BLaER1 (cell line): Measurements from ENCODE around the gene PFDN2.

ENCODE experiments used
- H3K27ac ChIP-seq: shearing (Covaris generic); formaldehyde crosslinking; 2 replicates; pipeline ENCODE4 v1.8.1; 2022
- H3K27me3 ChIP-seq: shearing (Covaris generic); formaldehyde crosslinking; 2 replicates; pipeline ENCODE4 v1.8.1; 2022
- H3K36me3 ChIP-seq: shearing (Covaris generic); formaldehyde crosslinking; 2 replicates; pipeline ENCODE4 v1.8.1; 2022
- H3K4me1 ChIP-seq: shearing (Covaris generic); formaldehyde crosslinking; 2 replicates; pipeline ENCODE4 v1.8.1; 2022
- H3K4me2 ChIP-seq: shearing (Covaris generic); formaldehyde crosslinking; 2 replicates; pipeline ENCODE4 v1.8.1; 2022
- H3K4me3 ChIP-seq: shearing (Covaris generic); formaldehyde crosslinking; 2 replicates; pipeline ENCODE4 v1.8.1; 2022
- H3K9ac ChIP-seq: shearing (Covaris generic); formaldehyde crosslinking; 2 replicates; pipeline ENCODE4 v1.8.1; 2022
- H3K9me3 ChIP-seq: shearing (Covaris generic); formaldehyde crosslinking; 2 replicates; pipeline ENCODE4 v1.8.1; 2022
- H4K20me1 ChIP-seq: shearing (Covaris generic); formaldehyde crosslinking; 2 replicates; pipeline ENCODE4 v1.8.1; 2022
- Cebpa-rat ChIP-seq: shearing (Covaris generic); IDR thresholded peaks from 2 replicates; pipeline ENCODE4 v1.8.1; 2022

PFDN2 gene

DNA sequence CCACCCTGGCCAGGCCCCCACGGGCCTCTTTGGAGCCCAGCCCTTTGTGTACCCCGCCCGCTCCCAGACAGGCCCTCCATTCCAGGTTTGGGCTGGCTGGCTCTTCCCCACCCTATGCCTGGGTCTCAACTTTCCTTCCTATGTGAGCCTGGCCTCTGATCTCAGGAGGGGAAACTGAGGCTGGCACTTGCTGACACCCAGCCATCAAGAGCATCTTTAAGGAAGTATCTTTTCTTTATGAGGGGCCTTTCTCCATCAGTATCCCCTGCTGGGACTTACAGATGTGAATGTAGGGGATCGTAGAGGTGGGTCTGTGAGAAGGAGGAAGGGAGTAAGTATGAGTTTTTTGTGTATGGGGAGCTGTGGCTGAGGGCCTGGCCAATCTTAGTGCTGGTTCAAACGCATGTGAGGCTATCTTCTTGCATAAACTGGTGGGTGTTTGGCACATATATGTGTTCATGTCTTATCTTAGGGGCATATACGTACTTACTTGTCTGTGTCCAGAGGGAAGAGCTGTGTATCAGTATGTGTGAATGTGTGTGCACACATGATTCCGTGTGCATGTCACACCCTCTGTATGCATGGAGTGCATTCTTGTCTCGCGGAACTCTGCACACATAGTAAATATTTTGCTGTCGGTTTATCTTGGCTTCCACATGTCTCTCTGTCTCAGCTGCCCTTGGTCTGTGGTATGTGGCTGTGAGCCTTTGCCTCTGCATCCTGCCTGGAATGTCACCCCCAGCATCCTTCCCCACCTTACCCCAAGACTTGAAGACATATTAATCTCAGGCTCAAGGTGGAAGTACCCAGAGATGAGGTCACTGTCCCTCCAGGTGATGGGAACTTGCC is 33.9 kb downstream of the PFDN2 start:
- no peaks in the 10 kb centered on the region for H3K4me1 ChIP-seq
- H3K9ac ChIP-seq = no peak overlapping the region
- no peak overlapping the region for H3K4me3 ChIP-seq
- no peak overlapping the region for H3K4me2 ChIP-seq
- H4K20me1 ChIP-seq = no peaks in the 10 kb centered on the region
- H3K27ac ChIP-seq = no peak overlapping the region
- no peaks in the 10 kb centered on the region for H3K27me3 ChIP-seq
- no peaks in the 10 kb centered on the region for H3K9me3 ChIP-seq
- TF ChIP-seq Cebpa-rat = no peak
- no peaks in the 10 kb centered on the region for H3K36me3 ChIP-seq

DNA sequence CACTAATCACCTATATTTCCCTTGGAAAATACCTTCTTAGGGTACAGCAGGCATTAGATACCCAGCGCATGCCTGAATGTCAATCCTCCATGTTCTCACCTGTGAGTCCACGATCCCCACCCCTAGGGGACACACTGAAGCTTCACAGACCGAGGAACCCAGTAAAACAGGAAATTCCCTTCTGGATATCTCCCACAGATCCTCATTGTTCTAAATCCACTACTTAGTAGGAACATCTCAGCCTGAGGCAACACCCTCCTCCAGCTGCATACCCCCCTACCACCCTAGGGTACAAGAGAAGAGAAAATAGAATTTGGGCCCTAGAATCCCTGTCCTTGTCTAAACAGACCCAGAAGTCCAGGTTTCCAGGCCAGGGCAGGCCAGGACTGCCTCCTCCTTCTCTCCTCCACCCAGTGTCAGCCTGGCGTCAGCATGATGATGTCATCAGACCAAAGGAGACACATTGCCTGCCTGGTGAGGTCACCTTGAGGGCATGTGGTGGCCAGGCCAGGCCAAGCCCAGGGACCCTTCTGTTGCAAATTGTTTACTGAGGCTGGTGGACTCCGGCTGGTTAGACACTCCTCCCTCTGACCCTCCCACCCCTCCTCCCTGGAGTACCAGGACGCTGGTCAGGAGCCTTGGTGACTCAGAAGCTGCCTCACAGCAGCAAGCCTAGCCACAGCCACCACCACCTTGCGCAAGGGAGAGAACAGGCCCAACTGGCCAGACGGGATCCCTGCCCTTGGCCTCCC is 34.7 kb downstream of the PFDN2 start:
- H3K36me3 ChIP-seq = no peaks in the 10 kb centered on the region
- no peak overlapping the region for H3K4me3 ChIP-seq
- no peak overlapping the region for H3K9ac ChIP-seq
- H3K4me1 ChIP-seq = no peaks in the 10 kb centered on the region
- no peaks in the 10 kb centered on the region for H3K27me3 ChIP-seq
- no peak overlapping the region for H3K27ac ChIP-seq
- no peak overlapping the region for H3K4me2 ChIP-seq
- TF ChIP-seq Cebpa-rat = no peak
- H4K20me1 ChIP-seq = no peaks in the 10 kb centered on the region
- no peaks in the 10 kb centered on the region for H3K9me3 ChIP-seq

DNA sequence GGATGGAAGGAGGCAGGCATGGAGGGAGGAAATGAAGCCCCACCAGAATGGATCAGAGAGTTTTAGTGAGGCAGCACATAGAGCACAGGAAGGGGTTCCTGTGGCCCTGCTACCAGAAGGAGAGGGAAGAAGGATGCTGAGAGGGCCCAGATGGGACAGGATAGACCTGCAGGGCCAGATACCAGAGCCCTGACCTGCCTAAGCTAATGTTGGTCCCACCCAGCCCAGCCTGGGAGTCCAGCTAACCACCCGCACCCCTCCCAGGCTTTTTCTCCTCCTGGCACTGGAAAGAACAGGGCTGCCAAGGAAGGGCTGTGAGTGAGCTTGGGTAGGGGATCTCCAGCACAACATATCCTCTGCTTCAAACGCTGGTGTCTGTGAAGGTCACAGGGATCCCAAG is 35.4 kb downstream of the PFDN2 start:
- no peak overlapping the region for H3K27ac ChIP-seq
- no peaks in the 10 kb centered on the region for H3K4me1 ChIP-seq
- no peaks in the 10 kb centered on the region for H3K9me3 ChIP-seq
- H3K4me2 ChIP-seq = no peak overlapping the region
- H3K27me3 ChIP-seq = no peaks in the 10 kb centered on the region
- no peak overlapping the region for H3K4me3 ChIP-seq
- no peaks in the 10 kb centered on the region for H4K20me1 ChIP-seq
- no peaks in the 10 kb centered on the region for H3K36me3 ChIP-seq
- no peak for TF ChIP-seq Cebpa-rat
- H3K9ac ChIP-seq = no peak overlapping the region

DNA sequence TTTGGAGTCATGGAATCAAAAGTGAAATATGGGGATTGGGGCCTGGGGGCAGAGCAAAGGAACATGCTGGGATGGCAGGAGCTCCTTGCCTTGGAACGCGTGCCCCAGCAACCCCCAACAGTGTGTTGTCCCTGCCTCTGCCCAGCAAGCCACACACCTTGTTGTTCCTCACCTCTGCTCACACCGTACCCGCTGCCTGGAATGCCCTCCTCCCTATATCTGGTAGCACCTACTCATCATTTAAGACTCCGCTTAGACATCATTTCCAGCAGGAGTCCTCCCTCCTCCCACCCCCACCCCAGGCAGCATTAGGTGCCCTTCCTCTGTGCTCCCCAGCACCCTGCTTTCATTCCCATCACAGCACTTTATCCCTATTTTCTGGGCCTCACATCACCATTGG is 36.3 kb downstream of the PFDN2 start:
- Histone ChIP-seq H3K4me2 (no peak overlapping the region), H3K4me3 (no peak overlapping the region), H3K4me1 (no peaks in the 10 kb centered on the region), H3K9me3 (no peaks in the 10 kb centered on the region), H3K36me3 (no peaks in the 10 kb centered on the region), H3K27me3 (no peaks in the 10 kb centered on the region), H3K27ac (no peak overlapping the region), H4K20me1 (no peaks in the 10 kb centered on the region), H3K9ac (no peak overlapping the region)
- no peak for TF ChIP-seq Cebpa-rat

DNA sequence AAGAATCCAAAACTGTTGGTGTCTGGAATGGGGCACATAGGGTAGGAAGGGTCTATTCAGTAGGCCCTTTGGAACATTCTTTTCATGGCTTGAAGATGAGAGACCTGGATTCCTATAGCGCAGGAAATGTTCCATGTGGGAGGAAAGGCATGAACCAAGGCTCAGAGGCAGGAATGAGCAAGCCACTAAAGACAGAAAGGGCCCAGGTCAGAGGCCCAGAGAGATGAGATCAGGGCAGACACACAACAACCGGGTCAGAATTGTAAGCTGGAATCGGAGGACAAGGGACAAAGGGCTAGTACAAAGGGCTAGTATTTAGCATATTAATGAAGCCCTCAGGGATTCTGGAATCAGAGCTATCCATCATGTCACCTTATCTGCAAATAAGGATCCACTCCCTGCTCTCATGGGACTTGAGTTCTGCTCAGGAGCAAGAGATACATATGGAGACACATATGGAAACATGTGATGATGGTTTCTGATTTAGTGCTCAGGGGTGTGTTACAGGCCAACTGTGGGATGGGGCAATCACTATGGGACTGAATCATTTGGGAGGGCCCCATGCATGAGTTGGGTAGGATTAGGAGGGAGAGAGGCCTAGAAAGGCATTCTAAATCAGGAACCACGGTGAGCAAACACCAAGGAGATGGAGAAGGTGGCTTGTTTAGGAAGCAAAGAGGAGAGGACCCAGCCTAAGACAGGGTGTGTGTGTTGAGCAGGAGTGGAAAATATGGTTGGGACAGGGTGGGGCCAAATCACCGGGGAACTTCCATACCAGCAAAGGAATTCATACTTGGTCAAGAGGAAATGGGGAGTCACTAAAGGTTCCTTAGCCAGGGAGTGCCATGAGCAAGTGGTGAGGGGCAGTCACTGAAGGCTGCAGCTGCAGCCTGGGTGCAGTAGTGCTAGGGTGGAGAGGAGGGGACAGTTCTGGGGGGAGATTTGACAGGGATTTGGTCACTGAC is 37.1 kb downstream of the PFDN2 start:
- Histone ChIP-seq H4K20me1 (no peaks in the 10 kb centered on the region), H3K4me3 (no peak overlapping the region), H3K27me3 (no peaks in the 10 kb centered on the region), H3K9ac (no peak overlapping the region), H3K9me3 (no peaks in the 10 kb centered on the region), H3K4me1 (no peaks in the 10 kb centered on the region), H3K27ac (no peak overlapping the region), H3K36me3 (no peaks in the 10 kb centered on the region), H3K4me2 (no peak overlapping the region)
- no peak for TF ChIP-seq Cebpa-rat

DNA sequence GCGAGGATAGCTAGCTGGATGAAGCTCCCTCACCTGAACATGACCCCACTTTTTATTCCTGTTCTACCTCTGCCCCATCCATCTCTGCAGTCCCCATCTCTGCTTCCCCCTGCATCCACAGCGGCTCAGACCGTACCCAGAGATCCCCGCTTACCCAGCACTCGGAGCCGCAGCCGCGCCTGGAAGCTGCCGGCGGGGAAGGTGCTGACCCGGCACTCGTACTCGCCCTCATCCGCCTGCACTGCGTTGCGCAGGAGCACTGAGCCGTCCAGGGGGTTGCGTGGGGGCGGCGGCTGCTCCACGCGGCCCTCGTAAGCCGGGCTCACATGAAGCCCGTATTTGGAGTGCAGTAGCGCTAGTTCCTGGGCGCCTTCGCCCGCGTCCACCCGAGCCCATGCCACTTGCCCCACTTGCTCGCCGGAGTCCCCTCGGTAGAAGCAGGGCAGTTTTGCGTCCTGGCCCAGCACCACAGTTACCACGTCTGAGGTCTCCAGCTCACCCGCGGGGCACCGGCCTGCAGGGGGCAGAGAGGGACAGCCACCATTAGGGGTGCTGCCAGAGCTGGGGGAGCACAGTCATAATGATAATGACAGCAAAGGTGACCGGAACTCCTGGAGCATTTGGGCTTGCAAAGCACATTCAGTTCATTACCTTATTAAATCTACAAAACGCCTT is 38.3 kb downstream of the PFDN2 start:
- Histone ChIP-seq H3K4me1 (no peaks in the 10 kb centered on the region), H3K4me2 (no peak overlapping the region), H3K27me3 (no peaks in the 10 kb centered on the region), H3K9ac (no peak overlapping the region), H3K4me3 (no peak overlapping the region), H3K9me3 (no peaks in the 10 kb centered on the region), H3K27ac (no peak overlapping the region), H4K20me1 (no peaks in the 10 kb centered on the region), H3K36me3 (no peaks in the 10 kb centered on the region)
- no peak for TF ChIP-seq Cebpa-rat

DNA sequence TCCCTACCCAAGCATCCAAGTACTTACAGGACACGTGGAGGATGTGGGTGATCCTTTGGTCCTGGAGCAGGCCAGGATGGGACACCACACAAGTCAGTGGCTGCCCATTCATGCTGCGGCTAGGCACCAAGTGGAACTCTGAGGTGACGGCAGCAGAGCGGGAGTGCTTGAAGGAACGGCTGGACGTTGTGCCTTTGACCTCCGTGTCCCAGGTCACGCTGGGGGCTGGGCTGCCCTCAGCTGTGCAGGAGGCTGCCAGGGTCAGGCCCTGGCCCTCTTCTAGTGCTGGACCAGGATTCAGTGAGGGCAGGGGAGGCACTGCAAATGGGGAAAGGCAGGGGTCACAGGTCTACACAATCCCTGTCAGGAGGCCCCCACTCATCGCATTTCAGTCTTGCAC is 40.4 kb downstream of the PFDN2 start:
- Histone ChIP-seq H3K4me1 (no peaks in the 10 kb centered on the region), H3K9ac (no peak overlapping the region)

DNA sequence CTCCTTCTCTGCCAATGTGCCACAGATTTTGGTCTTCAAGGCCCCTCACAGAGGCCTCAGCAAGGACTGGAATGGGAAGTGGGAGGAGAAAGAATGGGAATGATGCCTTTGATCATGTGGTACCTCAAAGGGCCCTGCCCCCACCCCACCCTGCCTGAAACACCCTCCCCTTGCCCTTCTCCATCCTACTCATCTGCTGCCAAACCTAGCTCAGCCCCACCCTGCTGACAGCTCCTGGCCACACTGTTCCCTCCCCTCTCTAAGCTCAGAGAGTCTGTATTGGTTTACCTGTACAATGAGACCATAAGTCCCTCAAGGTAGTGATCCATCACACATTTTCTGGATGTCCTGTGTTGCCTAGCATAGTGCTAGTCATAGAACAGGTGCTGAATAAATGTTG is 41.4 kb downstream of the PFDN2 start:
- Histone ChIP-seq H3K27me3 (no peaks in the 10 kb centered on the region), H3K4me2 (no peak overlapping the region), H3K9ac (no peak overlapping the region), H3K4me1 (peaks cover 8% of the 10 kb centered on the region), H3K27ac (no peak overlapping the region), H3K9me3 (no peaks in the 10 kb centered on the region), H3K36me3 (no peaks in the 10 kb centered on the region), H3K4me3 (no peak overlapping the region), H4K20me1 (no peaks in the 10 kb centered on the region)
- TF ChIP-seq Cebpa-rat = no peak

More for the DNA sequence above, 40.4 kb downstream of the PFDN2 start:
- TF ChIP-seq Cebpa-rat = no peak
- Histone ChIP-seq H3K4me2 (no peak overlapping the region), H4K20me1 (no peaks in the 10 kb centered on the region), H3K27ac (no peak overlapping the region), H3K9me3 (no peaks in the 10 kb centered on the region), H3K27me3 (no peaks in the 10 kb centered on the region), H3K36me3 (no peaks in the 10 kb centered on the region), H3K4me3 (no peak overlapping the region)

DNA sequence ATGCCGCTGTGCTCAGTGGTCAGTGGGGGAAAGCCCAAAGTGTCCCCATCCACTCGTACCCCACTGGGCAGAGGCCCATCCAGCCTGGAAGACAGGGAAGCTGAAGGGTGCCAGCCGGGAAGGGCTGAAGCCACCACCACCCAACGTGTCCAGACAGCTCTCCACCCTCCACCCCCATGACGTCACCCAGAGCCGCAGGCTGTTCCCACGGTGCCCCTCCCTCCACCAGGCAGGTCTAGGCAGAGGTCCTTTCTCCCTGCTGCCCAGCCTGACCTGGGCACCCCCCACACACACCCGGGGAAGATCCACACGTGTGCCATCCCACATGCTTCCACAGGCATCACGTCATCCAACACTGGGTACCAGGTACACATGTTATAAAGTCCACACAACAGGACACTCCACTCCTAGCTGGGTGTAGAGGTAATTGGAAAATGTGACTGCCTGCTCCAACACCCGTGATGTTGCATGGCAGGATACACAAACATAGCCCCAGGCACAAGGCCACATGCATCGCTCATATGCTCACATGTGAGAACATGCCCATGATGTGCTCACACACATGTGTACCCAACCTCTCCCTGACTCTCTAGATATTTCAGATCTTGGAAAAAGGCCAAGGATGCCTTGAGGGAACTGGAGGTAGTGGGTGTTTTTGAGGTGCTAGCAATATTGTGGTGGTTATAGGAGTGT is 43.0 kb downstream of the PFDN2 start:
- H3K9me3 ChIP-seq = no peaks in the 10 kb centered on the region
- H3K4me3 ChIP-seq = no peak overlapping the region
- H3K27me3 ChIP-seq = no peaks in the 10 kb centered on the region
- H3K27ac ChIP-seq = no peak overlapping the region
- H3K4me1 ChIP-seq = peaks cover 24% of the 10 kb centered on the region
- TF ChIP-seq Cebpa-rat = no peak
- no peaks in the 10 kb centered on the region for H3K36me3 ChIP-seq
- no peaks in the 10 kb centered on the region for H4K20me1 ChIP-seq
- H3K9ac ChIP-seq = no peak overlapping the region
- no peak overlapping the region for H3K4me2 ChIP-seq
